ENCODE data around the gene ZYG11B. TPM values are rescaled to one million over a fixed set of nuclear protein-coding genes. Genes with fewer than 3 reads are reported as not detected.
"Not testable (repeated sequence)": the region's sequence is repeated elsewhere in the genome, so short reads cannot be mapped to it uniquely, and the experiment has no call there.

The ZYG11B gene
- total and polyA plus RNA-seq, 2 of the 13 experiments (the other 11 are each of a cell fraction or from before 2014, with no cell fraction given): 6.9 to 17.9 TPM

- TF ChIP-seq ISX (CRISPR knock-in tag; conservative IDR thresholded peaks at IDR 0.05) (no peak), ATF4 (CRISPR knock-in tag; IDR thresholded peaks at IDR 0.05) (no peak)
Observed at GRCh38 chr1:52867087-52867863, 141.0 kb downstream of the ZYG11B start (continued).

GRCh38 chr1:52869727-52870126, 143.5 kb downstream of the ZYG11B start:
- peaks cover 19% of the 10 kb centered on the region for H3K4me1 ChIP-seq (ENCODE audit: insufficient read depth, low read length)
- H3K9ac ChIP-seq (ENCODE audit: insufficient read depth, low read depth, low read length); H3K4me2 ChIP-seq (ENCODE audit: low read depth, low read length); H3K9me3 ChIP-seq (ENCODE audit: low read length); H4K20me1 ChIP-seq (ENCODE audit: insufficient read depth, low read length); H3K4me3 ChIP-seq (replicated peaks in 1 of 3; ENCODE audit: insufficient read depth in 1 of 3, low read depth in 2 of 3, low read length in 3 of 3); intact Hi-C loops (cut with micrococcal nuclease; ENCODE audit: unreplicated experiment); H3K27me3 ChIP-seq (ENCODE audit: control insufficient read depth in 1 of 2, insufficient read depth in 2 of 2, low read length in 2 of 2); H3K36me3 ChIP-seq (replicated peaks in 1 of 2; ENCODE audit: control insufficient read depth in 1 of 2, insufficient read depth in 2 of 2, low read length in 2 of 2); POLR2A ChIA-PET; H3K27ac ChIP-seq (ENCODE audit: extremely low read length, insufficient read depth, low read length); DNase-seq (ENCODE audit: low spot score); FAIRE-seq; CTCF ChIA-PET (ENCODE audit: low intra/inter-chr PET ratio, low total read pairs); H3K79me2 ChIP-seq (ENCODE audit: insufficient read depth, low read length); ATAC-seq; BruUV-seq (replicated peaks); H2AFZ ChIP-seq (ENCODE audit: low read length); in situ Hi-C loops (cut with HindIII; ENCODE audit: extremely low pct_ligation_motif_present, low pct_unique_long_range_greater_than_20kb): not testable (repeated sequence)
- WGBS (ENCODE audit: low lambda C conversion rate): 70% methylated on average over 12 of the region's 29 CpGs

GRCh38 chr1:52876843-52877242, 150.6 kb downstream of the ZYG11B start:
- Histone ChIP-seq H3K4me3 (replicated peaks in 1 of 3; ENCODE audit: insufficient read depth in 1 of 3, low read depth in 2 of 3, low read length in 3 of 3) (no peak overlapping the region), H3K9ac (ENCODE audit: insufficient read depth, low read depth, low read length) (no peak overlapping the region), H3K36me3 (replicated peaks in 1 of 2; ENCODE audit: control insufficient read depth in 1 of 2, insufficient read depth in 2 of 2, low read length in 2 of 2) (no peaks in the 10 kb centered on the region), H4K20me1 (ENCODE audit: insufficient read depth, low read length) (no peaks in the 10 kb centered on the region), H3K79me2 (ENCODE audit: insufficient read depth, low read length) (no peaks in the 10 kb centered on the region), H3K4me1 (ENCODE audit: insufficient read depth, low read length) (0 out of 2 replicates have a peak, but pooled peaks cover 5% of the 10 kb centered on the region), H3K4me2 (ENCODE audit: low read depth, low read length) (no peak overlapping the region), H3K9me3 (ENCODE audit: low read length) (no peaks in the 10 kb centered on the region), H3K27ac (ENCODE audit: extremely low read length, insufficient read depth, low read length) (no peak overlapping the region), H2AFZ (ENCODE audit: low read length) (no peak overlapping the region), H3K27me3 (ENCODE audit: control insufficient read depth in 1 of 2, insufficient read depth in 2 of 2, low read length in 2 of 2) (no peaks in the 10 kb centered on the region)
- ATAC-seq (no peak), FAIRE-seq (no peak), DNase-seq (ENCODE audit: low spot score) (no peak)
- WGBS (ENCODE audit: low lambda C conversion rate): 3% methylated on average over 2 of the region's 2 CpGs
- BruUV-seq (replicated peaks): no TSS peak
- CTCF ChIA-PET (ENCODE audit: low intra/inter-chr PET ratio, low total read pairs): no interaction called here
- TF ChIP-seq ZNF558 (CRISPR knock-in tag; IDR thresholded peaks at IDR 0.05; ENCODE audit: borderline replicate concordance) (no peak), ZNF101 (CRISPR knock-in tag; IDR thresholded peaks at IDR 0.05; ENCODE audit: borderline replicate concordance, low read depth) (no peak), MTF1 (CRISPR knock-in tag; IDR thresholded peaks at IDR 0.05) (no peak), RAD51 (IDR thresholded peaks at IDR 0.05; ENCODE audit: borderline replicate concordance) (no peak), ATF4 (CRISPR knock-in tag; IDR thresholded peaks at IDR 0.05) (no peak), ZNF20 (CRISPR knock-in tag; IDR thresholded peaks at IDR 0.05) (no peak), ZKSCAN1 (IDR thresholded peaks at IDR 0.05; ENCODE audit: low read length) (no peak), CEBPB (IDR thresholded peaks at IDR 0.05; ENCODE audit: borderline replicate concordance, low read depth, low read length) (no peak), ZSCAN29 (CRISPR knock-in tag; conservative IDR thresholded peaks at IDR 0.05) (no peak)
- in situ Hi-C loops (cut with HindIII; ENCODE audit: extremely low pct_ligation_motif_present, low pct_unique_long_range_greater_than_20kb) (no loop called here), intact Hi-C loops (cut with micrococcal nuclease; ENCODE audit: unreplicated experiment) (no loop called here)
- POLR2A ChIA-PET: no interaction called here

All from HepG2 (cell line).